Progenitor cell of endocrine pancreas (in vitro differentiated cells): ENCODE measurements around the gene TPO. TPM values are rescaled to one million over a fixed set of nuclear protein-coding genes. Genes with fewer than 3 reads are reported as not detected.

Experiments
- DNase-seq: peaks from one replicate; pipeline ENCODE4 v3.0.0; 2021; ENCODE audit warnings: low spot score; ENCODE audit not compliant: unreplicated experiment
- H3K27ac Mint-ChIP-seq: 2 replicates; pipeline ENCODE4 v1.8.0; 2021; ENCODE audit warnings: mild to moderate bottlenecking, moderate library complexity, mixed read lengths
- H3K27me3 Mint-ChIP-seq: 2 replicates; pipeline ENCODE4 v1.8.0; 2021; ENCODE audit warnings: mixed read lengths
- H3K36me3 Mint-ChIP-seq: 2 replicates; pipeline ENCODE4 v1.8.0; 2022; ENCODE audit warnings: mixed read lengths; ENCODE audit not compliant: insufficient read depth
- H3K4me1 Mint-ChIP-seq: 2 replicates; pipeline ENCODE4 v1.8.0; 2021; ENCODE audit warnings: low read depth, mixed read lengths
- H3K4me3 Mint-ChIP-seq: 2 replicates; pipeline ENCODE4 v1.8.0; 2021; ENCODE audit warnings: low read depth, mild to moderate bottlenecking, moderate library complexity, mixed read lengths
- H3K9me3 Mint-ChIP-seq: 2 replicates; pipeline ENCODE4 v1.8.0; 2021; ENCODE audit warnings: low read depth, mixed read lengths
- CTCF ChIP-seq: fragments of 200-600 bp; sonication (generic); IDR thresholded peaks from one replicate; pipeline ENCODE4 v1.5.0; 2021; ENCODE audit warnings: antibody characterized with exemption, mild to moderate bottlenecking; ENCODE audit not compliant: unreplicated experiment
- total RNA-seq: library from RNA; stranded (reverse); gene quantifications from 2 replicates; pipeline ENCODE4 v1.2.1, GENCODE V29; 2021

The TPO gene
- total RNA-seq, 1 donor from 2014 or later: not detected

GRCh38 chr2:1477196-1478040 is 64.2 kb downstream of the TPO start:
- peaks cover 7% of the 10 kb centered on the region for H3K27me3 Mint-ChIP-seq
- H3K36me3 Mint-ChIP-seq: no peaks in the 10 kb centered on the region
- no peak for DNase-seq
- H3K4me3 Mint-ChIP-seq: no peak overlapping the region
- H3K27ac Mint-ChIP-seq: no peak overlapping the region
- TF ChIP-seq CTCF: no peak
- no peaks in the 10 kb centered on the region for H3K4me1 Mint-ChIP-seq
- no peaks in the 10 kb centered on the region for H3K9me3 Mint-ChIP-seq

- Mint-ChIP-seq H3K4me1 (no peaks in the 10 kb centered on the region), H3K9me3 (no peaks in the 10 kb centered on the region), H3K27ac (no peak overlapping the region), H3K27me3 (peaks cover 7% of the 10 kb centered on the region), H3K4me3 (no peak overlapping the region), H3K36me3 (no peaks in the 10 kb centered on the region)
- TF ChIP-seq CTCF: no peak
- DNase-seq: no peak
Measured at GRCh38 chr2:1478311-1479305, 65.3 kb downstream of the TPO start.

- no peaks in the 10 kb centered on the region for H3K4me1 Mint-ChIP-seq
- no peak for DNase-seq
- no peak overlapping the region for H3K27ac Mint-ChIP-seq
- H3K9me3 Mint-ChIP-seq: no peaks in the 10 kb centered on the region
- no peak for TF ChIP-seq CTCF
- H3K36me3 Mint-ChIP-seq: no peaks in the 10 kb centered on the region
- no peak overlapping the region for H3K4me3 Mint-ChIP-seq
- peaks cover 7% of the 10 kb centered on the region for H3K27me3 Mint-ChIP-seq
Measured at GRCh38 chr2:1479346-1479745, 66.1 kb downstream of the TPO start.

GRCh38 chr2:1480671-1481076 is 67.4 kb downstream of the TPO start:
- Mint-ChIP-seq H3K9me3 (no peaks in the 10 kb centered on the region), H3K36me3 (no peaks in the 10 kb centered on the region), H3K27ac (no peak overlapping the region), H3K27me3 (peaks cover 7% of the 10 kb centered on the region), H3K4me3 (no peak overlapping the region), H3K4me1 (no peaks in the 10 kb centered on the region)
- no peak for DNase-seq
- TF ChIP-seq CTCF: no peak
